KG1 (cell line): Measurements from ENCODE around the gene GLIS1.

Experiments
- DNase-seq: peaks from one replicate; lab custom pipeline; 2025; lab: John Stamatoyannopoulos, UW

The GLIS1 gene

GRCh38 chr1:53638360-53639035 lies 100.5 kb downstream of the GLIS1 start:
- DNase-seq, result no peak

GRCh38 chr1:53637511-53638359 lies 101.2 kb downstream of the GLIS1 start:
- no peak for DNase-seq

- DNase-seq, result no peak
Measured at GRCh38 chr1:53636621-53637171, 102.3 kb downstream of the GLIS1 start.

- DNase-seq, result no peak
Measured at GRCh38 chr1:53634571-53634979, 104.4 kb downstream of the GLIS1 start.

- no peak for DNase-seq
Measured at GRCh38 chr1:53633073-53633704, 105.8 kb downstream of the GLIS1 start.

GRCh38 chr1:53631622-53632310 lies 107.2 kb downstream of the GLIS1 start:
- no peak for DNase-seq

- no peak for DNase-seq
Measured at GRCh38 chr1:53629101-53629691, 109.8 kb downstream of the GLIS1 start.

GRCh38 chr1:53628286-53628955 lies 110.5 kb downstream of the GLIS1 start:
- DNase-seq, result no peak

GRCh38 chr1:53627666-53628065 lies 111.3 kb downstream of the GLIS1 start:
- no peak for DNase-seq

GRCh38 chr1:53627031-53627430 lies 111.9 kb downstream of the GLIS1 start:
- DNase-seq, result no peak

GRCh38 chr1:53626616-53627015 lies 112.3 kb downstream of the GLIS1 start:
- no peak for DNase-seq

GRCh38 chr1:53625766-53626520 lies 113.0 kb downstream of the GLIS1 start:
- DNase-seq, result no peak

- DNase-seq, result no peak
Measured at GRCh38 chr1:53625049-53625448, 113.9 kb downstream of the GLIS1 start.

GRCh38 chr1:53622531-53622930 lies 116.4 kb downstream of the GLIS1 start:
- DNase-seq, result no peak

- no peak for DNase-seq
Measured at GRCh38 chr1:53621144-53621543, 117.8 kb downstream of the GLIS1 start.

GRCh38 chr1:53620061-53620855 lies 118.7 kb downstream of the GLIS1 start:
- DNase-seq, result no peak

GRCh38 chr1:53619367-53620060 lies 119.5 kb downstream of the GLIS1 start:
- no peak for DNase-seq

- DNase-seq, result no peak
Measured at GRCh38 chr1:53618500-53619366, 120.2 kb downstream of the GLIS1 start.
